Measurements from ENCODE around the gene CASZ1.

DNA sequence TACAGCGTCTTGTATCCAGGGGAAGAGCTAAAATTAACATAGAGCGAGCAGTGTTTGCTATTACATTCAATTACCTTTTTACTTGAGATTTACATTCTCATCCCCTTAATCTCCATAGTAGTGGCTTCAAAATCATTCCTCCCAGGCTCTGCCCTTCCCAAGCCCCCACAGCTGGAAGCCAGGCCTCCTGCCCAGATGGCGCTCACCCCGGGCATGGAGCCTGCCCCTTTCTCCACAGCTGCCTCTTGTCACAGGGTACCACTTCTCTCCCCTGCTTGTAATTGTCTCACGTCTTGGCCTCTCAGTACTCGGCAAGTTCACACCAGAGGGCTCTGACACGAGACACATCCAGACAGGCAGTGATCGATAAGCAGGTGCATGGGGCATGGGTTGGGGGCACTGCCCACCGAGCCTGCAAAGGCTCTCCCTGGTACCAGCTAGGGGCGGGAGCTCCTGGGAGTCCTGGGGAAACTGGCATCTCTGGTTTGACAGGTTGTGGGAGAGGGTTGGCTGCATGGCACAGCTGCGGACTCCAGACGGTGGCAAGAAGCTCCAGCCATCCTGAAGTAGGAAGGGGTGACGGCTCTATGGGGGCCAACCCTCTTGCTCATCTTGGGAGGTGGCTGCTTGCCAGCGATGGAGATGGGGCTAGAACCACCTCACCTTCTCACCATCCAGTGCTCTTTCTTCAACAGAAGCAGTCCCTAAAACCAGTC lies 20.1 kb downstream of the CASZ1 start:
- TF ChIP-seq ZNF354B (CRISPR knock-in tag; IDR thresholded peaks at IDR 0.05): no peak
- no peak for TF ChIP-seq MAZ (CRISPR knock-in tag; conservative IDR thresholded peaks at IDR 0.05 in 1 of 2, IDR thresholded peaks at IDR 0.05 in 1 of 2)
- TF ChIP-seq HDAC3 (IDR thresholded peaks at IDR 0.05; ENCODE audit: borderline replicate concordance, partially characterized antibody): no peak
- TF ChIP-seq TCF7 (IDR thresholded peaks at IDR 0.05; ENCODE audit: borderline replicate concordance): no peak
- TF ChIP-seq PRDM10 (IDR thresholded peaks at IDR 0.05; ENCODE audit: partially characterized antibody): no peak
- TF ChIP-seq EGR1 (conservative IDR thresholded peaks at IDR 0.05): no peak
- TF ChIP-seq ZC3H11A (IDR thresholded peaks at IDR 0.05; ENCODE audit: low read depth, low read length): no peak
- TF ChIP-seq ZNF274 (IDR thresholded peaks at IDR 0.05; ENCODE audit: borderline replicate concordance, low read depth, low read length): no peak
- TF ChIP-seq POLR3G (IDR thresholded peaks at IDR 0.05; ENCODE audit: extremely low read depth, insufficient read length, insufficient replicate concordance): no peak
- TF ChIP-seq KAT7 (CRISPR knock-in tag; IDR thresholded peaks at IDR 0.05; ENCODE audit: borderline replicate concordance): no peak
- no peak for TF ChIP-seq EZH2 (IDR thresholded peaks at IDR 0.05; ENCODE audit: borderline replicate concordance, low read depth, low read length)
- TF ChIP-seq SRSF3 (IDR thresholded peaks at IDR 0.05; ENCODE audit: insufficient read depth, low read length): no peak
- TF ChIP-seq PHF21A (IDR thresholded peaks at IDR 0.05; ENCODE audit: borderline replicate concordance, low read depth): no peak
- TF ChIP-seq ZNF589 (CRISPR knock-in tag; IDR thresholded peaks at IDR 0.05; ENCODE audit: low read depth): no peak
